Urinary bladder (tissue), 4 donors: ENCODE measurements around the gene LCN9. TPM values are rescaled to one million over a fixed set of nuclear protein-coding genes. Genes with fewer than 3 reads are reported as not detected.
"Not testable (repeated sequence)": the region's sequence is repeated elsewhere in the genome, so short reads cannot be mapped to it uniquely, and the experiment has no call there.

Experiments used
- DNase-seq: peaks from one replicate; pipeline ENCODE4 v3.0.0-alpha.2; 2015; ENCODE audit errors: extremely low spot score
- H3K27ac ChIP-seq: one replicate; pipeline ENCODE4 v1.5.1; 2013; ENCODE audit warnings: low read depth, mild to moderate bottlenecking, moderate library complexity
- H3K36me3 ChIP-seq: one replicate; pipeline ENCODE4 v1.6.1; 2013; ENCODE audit warnings: mild to moderate bottlenecking, moderate library complexity; ENCODE audit not compliant: insufficient read depth
- H3K4me1 ChIP-seq: one replicate; pipeline ENCODE4 v1.6.1; 2013; ENCODE audit warnings: mild to moderate bottlenecking, moderate library complexity; ENCODE audit not compliant: insufficient read depth
- H3K4me3 ChIP-seq: one replicate; pipeline ENCODE4 v1.5.1; 2013; ENCODE audit warnings: low read depth, low read length
- WGBS: extraction: QIAGEN DNeasy Blood & Tissue Kit; methylation state at CpG from one replicate; pipeline ENCODE4 v1.1.7; 2013; 5-methylcytosine and 5-hydroxymethylcytosine counted together
- polyA plus RNA-seq: library from polyadenylated mRNA; stranded (reverse); fragments of 200-250 nt; gene quantifications from one replicate; pipeline ENCODE4 v1.2.3, GENCODE V29; 2013
- total RNA-seq: library from RNA; depleted of rRNA; stranded (reverse); fragments of >200 nt; gene quantifications from one replicate; pipeline ENCODE4 v1.2.3, GENCODE V29; 2014
- donor health status: healthy with polysubstance abuse.
- donor health status: healthy.

Gene LCN9
- total and polyA plus RNA-seq, 2 donors, result not detected

DNA sequence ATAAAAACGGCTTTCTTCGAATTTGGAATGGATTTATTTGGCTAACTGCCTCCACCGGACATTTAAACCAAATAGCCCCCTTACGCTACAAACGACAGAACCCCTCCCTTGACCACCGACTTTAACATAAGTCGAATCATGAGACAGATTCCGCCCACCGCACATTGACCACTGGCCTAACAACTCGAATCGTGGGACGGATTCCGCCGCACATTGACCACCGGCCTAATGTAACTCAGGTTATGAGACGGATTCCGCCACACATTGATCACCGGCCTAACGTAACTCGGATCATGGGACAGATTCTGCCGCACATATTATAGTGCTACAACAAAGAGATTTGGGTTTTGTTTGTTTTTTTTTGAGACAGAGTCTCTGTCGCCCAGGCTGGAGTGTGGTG is 2.7 kb upstream of the LCN9 start:
- WGBS, result 94% methylated on average over 22 of the region's 22 CpGs
- Histone ChIP-seq H3K36me3 (no peaks in the 10 kb centered on the region), H3K4me3 (no peak overlapping the region), H3K4me1 (no peaks in the 10 kb centered on the region), H3K27ac (no peak overlapping the region)
- no peak for DNase-seq

DNA sequence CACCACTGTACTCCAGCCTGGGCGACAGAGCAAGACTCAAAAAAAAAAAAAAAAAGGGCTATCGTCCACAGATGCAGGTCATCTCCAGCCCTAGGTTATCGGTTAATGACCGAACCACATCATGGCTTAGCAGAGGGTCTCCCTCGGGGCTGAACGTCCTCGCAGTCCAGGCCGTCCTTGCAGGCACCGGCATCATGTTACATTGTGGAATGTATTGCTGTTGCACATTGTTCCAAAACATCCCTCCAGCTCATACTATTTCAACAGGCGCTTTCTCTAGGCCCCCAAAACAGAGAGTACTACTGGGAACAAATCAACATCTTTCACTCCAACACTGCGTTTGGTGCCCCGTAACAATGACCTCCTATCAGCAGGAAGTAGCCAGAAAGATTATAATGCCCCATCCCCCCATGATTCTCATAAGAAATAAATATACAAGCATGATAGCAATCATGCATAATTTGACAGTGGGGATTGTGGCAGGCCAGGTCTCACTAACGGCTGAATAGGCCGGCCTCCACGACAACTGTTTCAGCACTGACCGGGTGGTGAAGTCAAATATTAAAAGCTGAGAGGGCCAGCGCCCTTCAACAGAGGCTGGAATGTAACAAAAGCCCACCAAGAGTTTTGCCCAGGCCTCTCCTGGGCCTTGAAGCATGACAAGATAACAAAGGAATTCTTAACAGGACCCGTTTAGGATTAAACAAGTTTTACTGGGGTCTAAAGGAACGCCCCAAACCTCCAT is 1.1 kb upstream of the LCN9 start:
- Histone ChIP-seq H3K27ac (no peak overlapping the region), H3K4me1 (no peaks in the 10 kb centered on the region), H3K4me3 (no peak overlapping the region), H3K36me3 (no peaks in the 10 kb centered on the region)
- DNase-seq, result no peak
- 45% methylated on average over 19 of the region's 19 CpGs for WGBS

DNA sequence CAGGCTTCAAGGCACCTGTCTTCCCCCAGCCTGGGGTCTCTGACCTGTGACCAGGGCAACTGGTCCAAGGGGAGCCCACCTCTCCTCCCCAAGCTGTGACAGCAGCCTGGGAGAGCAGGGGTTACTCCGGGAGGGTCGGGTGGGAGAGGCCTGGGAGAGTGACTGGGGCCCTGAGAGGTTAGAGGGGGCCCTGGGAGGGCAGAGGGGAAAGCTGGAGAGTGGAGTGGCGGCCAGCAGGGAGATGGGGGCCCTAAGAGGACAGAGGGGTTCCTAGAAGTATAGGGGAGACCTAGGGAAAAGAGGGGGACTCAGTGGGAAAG is 302 bp downstream of the LCN9 start:
- Histone ChIP-seq H3K4me1 (no peaks in the 10 kb centered on the region), H3K4me3 (no peak overlapping the region), H3K36me3 (no peaks in the 10 kb centered on the region), H3K27ac (no peak overlapping the region)
- no peak for DNase-seq
- WGBS, result 58% methylated on average over 3 of the region's 3 CpGs

DNA sequence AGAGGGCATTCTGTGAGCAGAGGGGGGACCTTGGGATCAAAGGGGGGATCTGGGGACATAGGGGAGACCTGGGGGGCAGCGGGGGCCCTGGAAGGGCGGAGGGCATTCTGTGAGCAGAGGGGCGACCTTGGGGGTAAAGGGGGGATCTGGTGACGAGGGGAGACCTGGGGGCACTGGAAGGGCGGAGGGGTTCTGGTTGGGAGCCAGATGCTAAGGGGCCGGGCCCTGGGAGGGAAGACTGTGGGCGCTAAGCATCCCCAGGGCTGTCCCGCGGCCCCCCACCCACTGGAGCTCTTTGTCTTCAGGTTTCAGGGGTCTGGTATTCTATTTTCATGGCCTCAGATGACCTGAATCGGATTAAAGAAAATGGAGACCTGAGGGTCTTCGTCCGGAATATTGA is 748 bp downstream of the LCN9 start:
- Histone ChIP-seq H3K4me1 (no peaks in the 10 kb centered on the region), H3K36me3 (no peaks in the 10 kb centered on the region), H3K4me3 (no peak overlapping the region), H3K27ac (no peak overlapping the region)
- no peak for DNase-seq
- WGBS, result 88% methylated on average over 12 of the region's 12 CpGs

DNA sequence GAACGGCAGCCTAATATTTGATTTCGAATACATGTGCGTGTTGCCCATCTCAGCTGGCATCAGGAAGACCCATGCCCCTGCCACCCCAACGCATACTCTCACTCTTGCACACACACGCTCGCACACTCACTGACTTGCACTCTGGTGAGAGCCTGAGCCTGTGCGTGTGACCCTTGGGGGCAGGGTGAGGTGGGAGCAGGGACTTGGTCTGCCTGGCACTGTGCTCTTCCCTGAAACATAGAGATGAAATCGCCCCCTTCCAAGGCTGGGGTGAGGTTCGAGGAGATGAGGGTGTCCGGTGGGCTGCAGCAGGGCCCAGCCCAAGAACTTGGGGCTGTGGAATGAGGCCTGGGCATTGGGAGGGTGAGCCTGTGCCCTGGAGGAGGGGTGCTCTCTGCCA is 1.2 kb downstream of the LCN9 start:
- no peak for DNase-seq
- H3K27ac ChIP-seq, result no peak overlapping the region
- no peaks in the 10 kb centered on the region for H3K36me3 ChIP-seq
- no peaks in the 10 kb centered on the region for H3K4me1 ChIP-seq
- H3K4me3 ChIP-seq, result no peak overlapping the region
- WGBS, result 88% methylated on average over 10 of the region's 10 CpGs

DNA sequence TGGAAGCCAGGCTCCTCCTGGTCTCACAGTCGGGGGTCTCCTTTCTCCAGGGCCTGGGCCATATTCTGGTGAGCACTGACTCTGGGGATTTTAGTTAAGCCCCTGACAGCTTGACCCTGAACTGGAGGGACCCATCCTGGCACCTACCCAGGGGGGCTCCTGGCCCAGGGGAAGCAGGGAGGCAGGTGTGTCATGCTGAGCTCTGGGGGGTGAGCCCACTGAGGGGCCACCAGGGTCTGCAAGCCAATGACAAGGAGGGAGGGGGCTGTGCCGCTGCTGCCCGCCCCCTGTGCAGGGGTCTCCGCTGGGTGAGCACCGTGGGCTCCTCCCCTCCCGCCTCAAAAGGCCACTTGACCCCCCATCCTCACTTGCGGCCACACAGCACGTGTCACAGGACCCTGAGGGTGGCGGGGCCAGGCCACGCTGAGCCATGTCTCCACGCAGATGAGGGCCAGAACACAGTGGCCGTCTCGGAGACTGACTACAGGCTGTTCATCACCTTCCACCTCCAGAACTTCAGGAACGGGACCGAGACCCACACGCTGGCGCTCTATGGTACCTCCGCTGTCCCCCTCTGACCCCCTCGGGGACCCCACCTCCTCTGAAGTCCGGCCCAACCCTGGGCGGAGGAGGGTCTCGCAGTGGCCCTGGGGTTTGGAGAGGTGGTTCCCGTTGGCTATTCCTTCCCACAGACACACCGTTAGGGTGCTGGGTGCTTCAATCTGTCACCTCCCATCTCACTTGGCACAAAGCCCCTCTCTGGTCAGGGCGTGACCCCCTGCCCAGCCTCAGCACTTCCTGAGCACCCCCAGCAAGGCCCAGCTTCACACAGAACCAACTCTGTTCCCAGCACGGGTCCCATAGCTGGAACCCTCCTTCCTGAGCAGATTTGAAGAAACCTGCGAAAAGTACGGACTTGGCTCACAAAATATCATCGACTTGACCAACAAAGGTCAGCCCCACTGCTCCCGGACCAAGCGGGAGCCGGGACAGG is 2.0 kb downstream of the LCN9 start:
- WGBS, result 79% methylated on average over 32 of the region's 32 CpGs
- DNase-seq, result no peak
- Histone ChIP-seq H3K4me3 (no peak overlapping the region), H3K27ac (no peak overlapping the region), H3K36me3 (no peaks in the 10 kb centered on the region), H3K4me1 (no peaks in the 10 kb centered on the region)

DNA sequence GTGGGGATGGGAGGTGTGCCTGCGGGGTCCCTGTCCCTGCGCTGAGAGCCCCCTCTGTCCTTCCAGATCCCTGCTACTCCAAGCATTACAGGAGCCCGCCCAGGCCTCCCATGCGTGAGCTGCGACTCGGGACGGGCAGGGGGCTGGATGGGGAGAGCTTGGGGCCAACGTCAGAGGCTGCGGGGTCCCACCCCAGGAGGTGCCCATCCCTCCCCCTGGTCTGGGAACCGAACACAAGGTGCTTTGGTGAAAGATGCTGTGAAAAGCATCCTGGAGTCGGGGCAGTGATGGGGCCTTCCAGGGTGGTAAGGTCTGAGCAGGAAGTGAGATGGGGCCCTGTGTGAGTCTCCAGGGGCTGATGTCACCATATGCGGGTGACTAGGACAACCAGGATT is 2.7 kb downstream of the LCN9 start:
- H3K36me3 ChIP-seq, result no peaks in the 10 kb centered on the region
- no peaks in the 10 kb centered on the region for H3K4me1 ChIP-seq
- H3K4me3 ChIP-seq, result no peak overlapping the region
- H3K27ac ChIP-seq, result no peak overlapping the region
- DNase-seq, result no peak
- WGBS, result 69% methylated on average over 12 of the region's 12 CpGs

DNA sequence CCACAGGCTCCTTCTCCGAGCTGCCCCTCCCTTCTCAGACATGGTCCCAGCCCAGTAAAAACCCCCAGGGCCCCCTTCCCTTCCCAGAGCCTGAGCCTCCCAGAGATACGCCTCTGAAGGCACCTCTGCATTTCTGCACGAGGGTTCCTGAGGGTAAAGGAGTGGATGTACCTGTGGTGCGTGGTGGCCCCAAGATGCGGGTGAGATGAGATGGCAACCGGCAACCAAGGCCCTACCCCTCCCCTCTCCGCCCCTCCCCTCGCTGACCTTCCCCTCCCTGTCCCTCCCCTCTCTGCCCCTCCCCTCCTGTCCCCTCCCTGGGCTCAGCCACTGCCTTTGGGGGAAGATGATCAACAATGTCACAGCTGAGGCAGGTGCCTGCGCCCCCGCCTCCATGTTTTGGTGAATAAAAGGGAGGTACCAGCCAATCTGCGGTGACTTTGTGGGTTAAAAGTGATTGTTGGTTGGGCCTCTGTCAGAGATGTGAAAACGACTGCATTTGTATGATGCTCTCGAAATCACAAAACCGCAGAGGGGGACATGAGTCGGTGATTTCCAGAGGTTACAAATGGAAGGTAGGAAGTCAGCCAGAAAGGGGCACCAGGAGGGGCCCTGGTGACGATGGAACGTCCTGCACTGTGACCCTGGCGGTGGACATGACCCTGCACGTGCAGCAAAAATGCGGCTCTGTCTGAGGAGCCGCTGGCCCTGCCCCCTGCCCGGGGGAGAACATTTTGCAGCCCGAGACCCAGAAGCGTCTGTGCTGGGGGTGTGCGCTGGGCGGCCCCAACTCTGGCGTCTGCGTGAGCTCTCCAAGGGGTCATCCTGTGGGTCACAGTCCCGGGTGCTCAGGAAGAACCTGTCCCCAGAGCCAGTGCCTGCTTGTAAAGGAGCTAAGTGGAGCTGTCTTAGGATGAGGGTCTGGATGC is 3.7 kb downstream of the LCN9 start:
- Histone ChIP-seq H3K36me3 (no peaks in the 10 kb centered on the region), H3K27ac (no peak overlapping the region), H3K4me3 (no peak overlapping the region), H3K4me1 (no peaks in the 10 kb centered on the region)
- WGBS, result 60% methylated on average over 29 of the region's 29 CpGs
- DNase-seq, result no peak

DNA sequence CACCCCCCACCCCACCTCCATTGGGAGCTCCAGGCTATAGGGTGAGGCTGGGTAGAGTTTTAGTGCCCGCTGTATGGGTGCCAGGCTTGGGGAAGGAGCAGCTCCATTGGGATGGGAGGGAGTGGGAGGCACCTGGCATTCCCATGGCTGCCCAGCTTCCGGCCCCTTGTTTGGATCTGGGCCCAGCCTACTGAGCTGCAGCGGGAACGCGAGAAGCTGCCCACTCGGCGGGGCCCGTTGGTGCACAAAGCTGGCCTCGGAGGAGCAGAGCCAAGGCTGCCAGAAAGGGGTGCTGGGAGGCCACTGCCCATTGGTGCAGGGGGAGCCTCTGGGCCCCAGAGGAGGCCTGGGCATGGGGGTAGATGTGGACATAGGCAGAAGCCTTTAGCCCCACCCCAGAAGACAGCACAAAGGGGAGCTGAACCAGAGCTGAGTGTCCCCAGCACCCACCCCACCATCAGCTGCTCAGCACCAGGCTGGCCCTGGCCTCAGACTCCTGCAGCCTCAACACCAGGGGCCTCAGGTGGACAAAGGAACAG is 4.4 kb downstream of the LCN9 start:
- no peak for DNase-seq
- Histone ChIP-seq H3K27ac (no peak overlapping the region), H3K4me3 (no peak overlapping the region), H3K4me1 (no peaks in the 10 kb centered on the region), H3K36me3 (no peaks in the 10 kb centered on the region)
- WGBS, result 57% methylated on average over 9 of the region's 9 CpGs

DNA sequence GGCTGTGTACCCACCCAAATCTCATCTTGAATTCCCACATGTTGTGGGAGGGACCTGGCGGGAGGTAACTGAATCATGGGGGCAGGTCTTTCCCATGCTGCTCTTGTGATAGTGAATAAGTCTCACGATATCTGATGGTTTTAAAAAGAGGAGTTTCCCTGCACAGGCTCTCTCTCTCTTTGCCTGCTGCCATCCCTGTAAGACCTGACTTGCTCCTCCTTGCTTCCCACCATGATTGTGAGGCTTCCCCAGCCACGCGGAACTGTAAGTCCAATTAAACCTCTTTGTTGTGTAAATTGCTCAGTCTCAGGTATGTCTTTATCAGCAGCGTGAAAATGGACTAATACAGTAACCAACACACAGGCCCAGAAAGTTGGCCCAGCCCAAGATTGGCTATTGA is 5.9 kb downstream of the LCN9 start:
- DNase-seq, H3K27ac ChIP-seq, H3K4me1 ChIP-seq, H3K36me3 ChIP-seq, H3K4me3 ChIP-seq: not testable (repeated sequence)
- WGBS, result 86% methylated on average over 5 of the region's 5 CpGs

DNA sequence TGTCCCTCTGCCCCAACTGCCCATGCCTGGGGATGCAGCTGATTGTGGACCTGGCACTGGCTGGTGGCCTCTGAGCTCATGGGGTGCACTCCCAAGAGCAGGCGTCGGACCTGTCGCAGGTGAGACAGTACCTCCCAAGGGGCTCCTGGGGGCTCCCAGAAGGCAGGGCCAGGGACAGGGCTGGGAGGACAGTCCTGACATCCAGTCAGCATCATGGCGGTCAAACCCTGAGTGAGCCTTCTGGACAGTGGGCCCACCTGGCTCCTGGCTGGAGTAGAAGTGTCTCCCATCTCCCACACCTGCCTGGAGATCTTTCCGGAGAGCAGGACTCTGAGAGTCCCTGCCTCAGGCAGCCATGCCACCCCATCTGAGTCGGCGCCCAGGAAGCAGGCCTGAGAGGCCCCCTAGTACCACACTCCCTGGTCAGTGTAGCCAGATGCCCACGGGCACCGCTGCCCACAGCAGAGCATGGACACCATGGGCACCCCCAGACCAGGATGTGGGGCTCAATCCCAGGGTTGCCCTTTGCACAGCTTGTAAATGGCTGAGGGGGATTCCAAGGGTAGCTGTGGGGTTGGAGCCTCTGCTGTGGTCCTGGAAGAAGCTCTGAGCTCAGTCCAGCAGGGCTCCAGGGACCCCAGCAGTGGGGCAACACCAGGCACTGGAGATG is 6.6 kb downstream of the LCN9 start:
- no peaks in the 10 kb centered on the region for H3K4me1 ChIP-seq
- no peak overlapping the region for H3K4me3 ChIP-seq
- no peak overlapping the region for H3K27ac ChIP-seq
- H3K36me3 ChIP-seq, result no peaks in the 10 kb centered on the region
- no peak for DNase-seq
- 97% methylated on average over 9 of the region's 9 CpGs for WGBS

DNA sequence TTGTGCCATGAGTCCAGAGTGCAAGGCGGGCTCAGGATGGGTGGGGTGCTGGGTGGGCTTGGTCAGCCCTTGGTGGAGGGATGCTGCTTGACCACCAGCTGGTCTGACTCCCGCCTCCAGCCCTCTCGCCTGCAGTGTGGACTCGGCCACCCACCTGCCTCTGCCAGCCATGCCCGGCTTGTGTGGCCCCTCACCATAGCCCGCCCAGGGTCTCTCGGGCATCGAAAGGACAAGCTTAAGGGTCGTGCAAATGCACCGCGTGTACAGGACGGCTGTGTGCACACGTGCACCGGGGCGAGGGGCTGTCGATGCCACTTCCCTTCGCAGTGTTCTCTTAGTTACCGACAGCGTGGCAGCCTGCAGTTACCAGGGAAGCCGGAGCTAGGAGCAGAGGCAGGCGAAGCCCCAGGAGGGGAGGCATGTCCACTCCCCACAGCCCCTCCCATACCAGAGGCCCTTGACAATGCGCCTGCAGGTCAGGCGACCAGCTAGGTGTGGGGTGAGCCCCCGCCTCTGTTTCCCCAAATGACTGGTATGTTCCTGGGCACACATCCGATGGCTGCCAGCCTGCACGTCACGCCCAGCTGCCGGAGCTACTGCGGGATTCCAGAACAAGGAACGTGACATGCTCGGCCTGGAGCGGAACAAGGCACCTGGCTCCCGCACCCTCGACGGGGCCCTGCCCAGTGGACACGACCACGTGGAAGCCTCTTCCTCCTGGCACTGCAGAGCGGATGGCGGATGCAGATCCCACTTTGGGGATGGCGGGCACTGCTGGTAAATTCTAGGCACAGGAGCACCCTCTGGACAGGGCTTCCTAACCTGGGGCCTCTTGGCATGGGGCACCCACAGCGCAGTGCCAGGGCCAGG is 7.8 kb downstream of the LCN9 start:
- Histone ChIP-seq H3K27ac (no peak overlapping the region), H3K4me1 (no peaks in the 10 kb centered on the region), H3K4me3 (no peak overlapping the region), H3K36me3 (no peaks in the 10 kb centered on the region)
- WGBS, result 87% methylated on average over 41 of the region's 41 CpGs
- no peak for DNase-seq
